Panc1 (cell line): ENCODE data around the gene MYH14. TPM values are rescaled to one million over a fixed set of nuclear protein-coding genes. Genes with fewer than 3 reads are reported as not detected.
A peak's percentile ranks its signal among the peaks of the same experiment; 100 is the strongest.

Source experiments
- ATAC-seq: fragments of 200-7000 bp; cut with Tn5 transposase; 2 replicates; pipeline ENCODE4 v1.9.1; 2020; ENCODE audit warnings: mild to moderate bottlenecking, moderate library complexity
- BruUV-seq: library from RNA; stranded (reverse); fragments of 400-500 nt; replicated peaks from 2 replicates; lab custom pipeline; 2021; lab: Mats Ljungman, UMichigan
- CTCF ChIA-PET: fragments of 300-600 bp; sonication (Branson Sonifier 250); formaldehyde crosslinking; loops from one replicate; lab custom pipeline; 2022; ENCODE audit warnings: antibody characterized with exemption; lab: Charles Lee
- POLR2A ChIA-PET: fragments of 300-600 bp; sonication (Branson Sonifier 250); formaldehyde crosslinking; loops from one replicate; lab custom pipeline; 2022; ENCODE audit warnings: antibody characterized with exemption; lab: Charles Lee
- DNase-seq: peaks from one replicate; pipeline ENCODE4 v3.0.0-alpha.2; 2010; ENCODE audit warnings: low read depth, low spot score
- H3K27ac ChIP-seq: 2 replicates; pipeline ENCODE4 v1.5.1; 2011; ENCODE audit warnings: mild to moderate bottlenecking, low read length, inconsistent platforms
- H3K27me3 ChIP-seq: fragments of 200-500 bp; sonication (Bioruptor generic); 2 replicates; pipeline ENCODE4 v1.6.0; 2014; ENCODE audit warnings: low read length, inconsistent platforms; ENCODE audit not compliant: control insufficient read depth, insufficient read depth
- H3K36me3 ChIP-seq: fragments of 200-500 bp; sonication (Bioruptor generic); 2 replicates; pipeline ENCODE4 v1.5.1; 2014; ENCODE audit warnings: inconsistent platforms, mild to moderate bottlenecking, low read length, moderate library complexity; ENCODE audit not compliant: control insufficient read depth, insufficient read depth
- H3K4me1 ChIP-seq: 2 replicates; pipeline ENCODE4 v1.5.1; 2011; ENCODE audit warnings: inconsistent platforms, mild to moderate bottlenecking, low read length, moderate library complexity; ENCODE audit not compliant: control insufficient read depth, insufficient read depth
- H3K4me3 ChIP-seq, 2 experiments: 2 replicates each; pipeline ENCODE4 v1.5.1; 2011 to 2012; ENCODE audit warnings: low read depth in 2 of 2, low read length in 2 of 2, mild to moderate bottlenecking in 2 of 2, inconsistent platforms in 1 of 2, moderate library complexity in 1 of 2
- H3K9me3 ChIP-seq: fragments of 200-500 bp; sonication (Bioruptor generic); 2 replicates; pipeline ENCODE4 v1.5.1; 2014; ENCODE audit warnings: low read depth, mild to moderate bottlenecking, inconsistent platforms, low read length, moderate library complexity; ENCODE audit not compliant: control insufficient read depth, insufficient read depth
- CTCF ChIP-seq: fragments of 450-650 bp; IDR thresholded peaks from 2 replicates; pipeline ENCODE4 v1.5.1; 2017; ENCODE audit warnings: mild to moderate bottlenecking
- POLR2AphosphoS5 ChIP-seq: IDR thresholded peaks from 2 replicates; pipeline ENCODE4 v1.6.1; 2012; ENCODE audit warnings: mild to moderate bottlenecking, low read depth, low read length, moderate library complexity
- REST ChIP-seq, 2 experiments: IDR thresholded peaks; 2 replicates each; pipeline ENCODE4 v1.6.1; 2011 to 2012; ENCODE audit warnings: low read depth in 2 of 2, control low read depth in 1 of 2, low read length in 1 of 2, mild to moderate bottlenecking in 1 of 2, moderate library complexity in 1 of 2; ENCODE audit not compliant: insufficient read depth in 1 of 2
- SIN3A ChIP-seq: IDR thresholded peaks from 2 replicates; pipeline ENCODE4 v1.6.1; 2012; ENCODE audit warnings: low read depth, mild to moderate bottlenecking, low read length, moderate library complexity, borderline replicate concordance; ENCODE audit not compliant: insufficient read depth
- TCF7L2 ChIP-seq: IDR thresholded peaks from 2 replicates; pipeline ENCODE4 v1.6.1; 2011; ENCODE audit warnings: mild to moderate bottlenecking, low read depth, low read length, inconsistent platforms
- in situ Hi-C: cut with HindIII; loops from 2 replicates; pipeline ENCODE4 v1.10.0; 2016; ENCODE audit warnings: low sequenced_read_pairs, low pct_unique_long_range_greater_than_20kb
- intact Hi-C: fragments of 100-400 bp; cut with micrococcal nuclease; formaldehyde crosslinking; loops from one replicate; pipeline ENCODE4 v1.10.0; 2022; ENCODE audit not compliant: unreplicated experiment
- total RNA-seq: library from RNA; stranded (reverse); gene quantifications from one replicate; pipeline ENCODE4 v1.2.1, GENCODE V29; 2021; ENCODE audit not compliant: unreplicated experiment

MYH14 gene
- total RNA-seq, 1 experiment from 2014 or later, result 23.8 TPM

- ATAC-seq, result no peak
- H3K4me1 ChIP-seq, result peaks cover 4% of the 10 kb centered on the region; the same call in 1 of the 2 replicates
- in situ Hi-C loops (no loop called here), intact Hi-C loops (no loop called here)
- H3K4me3 ChIP-seq, result no peak overlapping the region
- no peaks in the 10 kb centered on the region for H3K36me3 ChIP-seq
- DNase-seq, result no peak
- TF ChIP-seq SIN3A (no peak), REST (IDR thresholded peaks at IDR 0.05; ENCODE audit: insufficient read depth in 1 of 2, low read depth in 2 of 2, low read length in 1 of 2) (no peak), CTCF (no peak), TCF7L2 (no peak), POLR2AphosphoS5 (no peak)
- POLR2A ChIA-PET, result no interaction called here
- no peak overlapping the region for H3K27ac ChIP-seq
- H3K27me3 ChIP-seq, result no peaks in the 10 kb centered on the region
- no peaks in the 10 kb centered on the region for H3K9me3 ChIP-seq
- BruUV-seq, result no TSS peak
- CTCF ChIA-PET, result no interaction called here
Measured at GRCh38 chr19:50318438-50318837, 115.0 kb downstream of the MYH14 start.

- H3K4me1 ChIP-seq, result peaks cover 3% of the 10 kb centered on the region; the same call in 1 of the 2 replicates
- H3K4me3 ChIP-seq, result no peak overlapping the region
- no peaks in the 10 kb centered on the region for H3K36me3 ChIP-seq
- DNase-seq (no peak), ATAC-seq (no peak)
- CTCF ChIA-PET, result no interaction called here
- BruUV-seq, result TSS peak; percentile 48
- POLR2A ChIA-PET, result no interaction called here
- H3K27ac ChIP-seq, result no peak overlapping the region
- intact Hi-C loops, result no loop called here
- H3K27me3 ChIP-seq, result no peaks in the 10 kb centered on the region
- in situ Hi-C loops, result no loop called here
- no peak for TF ChIP-seq POLR2AphosphoS5
- TF ChIP-seq CTCF, result no peak
- no peak for TF ChIP-seq SIN3A
- no peak for TF ChIP-seq REST (IDR thresholded peaks at IDR 0.05; ENCODE audit: insufficient read depth in 1 of 2, low read depth in 2 of 2, low read length in 1 of 2)
- no peak for TF ChIP-seq TCF7L2
- no peaks in the 10 kb centered on the region for H3K9me3 ChIP-seq
Measured at GRCh38 chr19:50319156-50319555, 115.7 kb downstream of the MYH14 start.
